A172 (cell line): ENCODE results near the gene TEX52. TPM values are rescaled to one million over a fixed set of nuclear protein-coding genes. Genes with fewer than 3 reads are reported as not detected.

ENCODE experiments used
- total RNA-seq: library from RNA; depleted of rRNA; stranded (reverse); fragments of >200 nt; shearing (Covaris generic); gene quantifications from 2 replicates; pipeline ENCODE4 v1.2.3, GENCODE V29; 2014; rRNA removed

The TEX52 gene
- total RNA-seq, 1 experiment from 2014 or later = not detected

Other genes with a start within 250 kb of the TEX52 start
- 45.5 and 47.1 TPM in 2 replicates for gene FKBP4, start 62.1 kb downstream of the TEX52 start, total RNA-seq
- 7.2 and 23.4 TPM in 2 replicates for gene ITFG2, start 44.4 kb downstream of the TEX52 start, total RNA-seq
- not detected in 2 replicates for gene NRIP2, start 22.0 kb downstream of the TEX52 start, total RNA-seq
- 32.9 and 33.8 TPM in 2 replicates for gene FOXM1, start 20.1 kb upstream of the TEX52 start, total RNA-seq
- 30.2 and 41.6 TPM in 2 replicates for gene RHNO1, start 20.2 kb upstream of the TEX52 start, total RNA-seq
- 20.3 and 26.4 TPM in 2 replicates for gene TULP3, start 33.9 kb upstream of the TEX52 start, total RNA-seq
- gene TEAD4, start 102.4 kb upstream of the TEX52 start, total RNA-seq = 9.4 and 17.2 TPM in 2 replicates
- 7.0 and 10.3 TPM in 2 replicates for gene TSPAN9, start 220.3 kb upstream of the TEX52 start, total RNA-seq